WERI-Rb-1 (cell line): ENCODE results near the gene UBASH3B.

ENCODE experiments used
- DNase-seq: peaks from one replicate; pipeline ENCODE4 v3.0.0-alpha.2; 2020
- H3K27ac ChIP-seq: fragments of 250-450 bp; sonication (Bioruptor Pico); 2 replicates; pipeline ENCODE4 v1.5.1; 2020; ENCODE audit warnings: mild to moderate bottlenecking, moderate library complexity
- H3K27me3 ChIP-seq: fragments of 250-450 bp; sonication (Bioruptor Pico); 2 replicates; pipeline ENCODE4 v1.5.1; 2021; ENCODE audit warnings: mild to moderate bottlenecking, low read depth, moderate library complexity; ENCODE audit not compliant: insufficient read depth, severe bottlenecking
- H3K36me3 ChIP-seq: fragments of 250-450 bp; sonication (Bioruptor Pico); 2 replicates; pipeline ENCODE4 v1.5.1; 2020; ENCODE audit warnings: mild to moderate bottlenecking, moderate library complexity
- H3K4me3 ChIP-seq: 2 replicates; pipeline ENCODE4 v1.5.1; 2011; ENCODE audit warnings: low read depth, mild to moderate bottlenecking, control low read depth, low read length
- H3K9me3 ChIP-seq: fragments of 250-450 bp; sonication (Bioruptor Pico); 2 replicates; pipeline ENCODE4 v1.5.1; 2021; ENCODE audit warnings: mild to moderate bottlenecking, moderate library complexity; ENCODE audit not compliant: severe bottlenecking
- TF ChIP-seq, protein P1 (sequence below): IDR thresholded peaks from 2 replicates; pipeline ENCODE4 v1.5.1; 2011; ENCODE audit warnings: low read depth, mild to moderate bottlenecking, control low read depth, inconsistent platforms, low read length

Gene UBASH3B

GRCh38 chr11:122764371-122765090 is 109.0 kb downstream of the UBASH3B start:
- TF ChIP-seq, protein P1, sequence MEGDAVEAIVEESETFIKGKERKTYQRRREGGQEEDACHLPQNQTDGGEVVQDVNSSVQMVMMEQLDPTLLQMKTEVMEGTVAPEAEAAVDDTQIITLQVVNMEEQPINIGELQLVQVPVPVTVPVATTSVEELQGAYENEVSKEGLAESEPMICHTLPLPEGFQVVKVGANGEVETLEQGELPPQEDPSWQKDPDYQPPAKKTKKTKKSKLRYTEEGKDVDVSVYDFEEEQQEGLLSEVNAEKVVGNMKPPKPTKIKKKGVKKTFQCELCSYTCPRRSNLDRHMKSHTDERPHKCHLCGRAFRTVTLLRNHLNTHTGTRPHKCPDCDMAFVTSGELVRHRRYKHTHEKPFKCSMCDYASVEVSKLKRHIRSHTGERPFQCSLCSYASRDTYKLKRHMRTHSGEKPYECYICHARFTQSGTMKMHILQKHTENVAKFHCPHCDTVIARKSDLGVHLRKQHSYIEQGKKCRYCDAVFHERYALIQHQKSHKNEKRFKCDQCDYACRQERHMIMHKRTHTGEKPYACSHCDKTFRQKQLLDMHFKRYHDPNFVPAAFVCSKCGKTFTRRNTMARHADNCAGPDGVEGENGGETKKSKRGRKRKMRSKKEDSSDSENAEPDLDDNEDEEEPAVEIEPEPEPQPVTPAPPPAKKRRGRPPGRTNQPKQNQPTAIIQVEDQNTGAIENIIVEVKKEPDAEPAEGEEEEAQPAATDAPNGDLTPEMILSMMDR: no peak
- Histone ChIP-seq H3K27ac (no peak overlapping the region), H3K36me3 (no peaks in the 10 kb centered on the region), H3K27me3 (peaks cover 63% of the 10 kb centered on the region), H3K4me3 (no peak overlapping the region), H3K9me3 (peaks cover 3% of the 10 kb centered on the region)
- DNase-seq: no peak

GRCh38 chr11:122765487-122766131 is 110.1 kb downstream of the UBASH3B start:
- Histone ChIP-seq H3K27ac (no peak overlapping the region), H3K27me3 (peaks cover 63% of the 10 kb centered on the region), H3K36me3 (no peaks in the 10 kb centered on the region), H3K9me3 (peaks cover 3% of the 10 kb centered on the region), H3K4me3 (no peak overlapping the region)
- TF ChIP-seq, protein P1: no peak
- no peak for DNase-seq

- Histone ChIP-seq H3K27ac (no peak overlapping the region), H3K27me3 (peaks cover 64% of the 10 kb centered on the region), H3K4me3 (no peak overlapping the region), H3K36me3 (no peaks in the 10 kb centered on the region), H3K9me3 (peaks cover 3% of the 10 kb centered on the region)
- TF ChIP-seq, protein P1: no peak
- no peak for DNase-seq
These were observed 113.7 kb downstream of the UBASH3B start for GRCh38 chr11:122769126-122769780.

GRCh38 chr11:122772945-122773344 is 117.4 kb downstream of the UBASH3B start:
- Histone ChIP-seq H3K27me3 (peaks cover 78% of the 10 kb centered on the region), H3K27ac (no peak overlapping the region), H3K9me3 (peaks cover 3% of the 10 kb centered on the region), H3K36me3 (no peaks in the 10 kb centered on the region), H3K4me3 (no peak overlapping the region)
- DNase-seq: no peak
- TF ChIP-seq, protein P1: no peak

DNA sequence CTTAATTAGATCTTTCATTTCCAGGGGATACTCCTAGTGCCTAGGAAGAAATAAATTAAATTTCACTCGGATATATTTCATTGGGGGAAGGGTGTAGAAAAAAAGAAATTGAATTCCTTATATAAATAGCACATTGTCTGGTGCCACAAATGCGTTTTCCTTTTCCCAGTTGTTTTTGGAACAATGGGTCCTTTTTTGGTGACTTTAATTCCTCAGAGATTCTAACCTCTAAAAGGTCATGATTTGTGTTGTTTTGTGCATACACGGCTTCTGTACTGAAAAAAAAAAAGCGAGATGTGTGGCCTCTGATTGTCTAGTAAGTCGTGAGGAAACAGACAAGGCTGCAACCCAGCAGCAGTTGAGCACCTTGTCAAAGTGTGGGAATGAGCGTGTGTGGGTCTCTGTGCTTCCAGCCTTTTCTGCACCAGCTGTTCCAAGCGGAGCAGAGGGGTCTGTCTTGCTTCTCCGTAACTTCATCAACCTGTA is 118.3 kb downstream of the UBASH3B start:
- peaks cover 82% of the 10 kb centered on the region for H3K27me3 ChIP-seq
- peaks cover under 1% of the 10 kb centered on the region for H3K9me3 ChIP-seq
- TF ChIP-seq, protein P1: no peak
- no peak overlapping the region for H3K4me3 ChIP-seq
- H3K36me3 ChIP-seq: no peaks in the 10 kb centered on the region
- no peak for DNase-seq
- no peak overlapping the region for H3K27ac ChIP-seq
